H1 (cell line): ENCODE results near the gene NHLRC2. TPM values are rescaled to one million over a fixed set of nuclear protein-coding genes. Genes with fewer than 3 reads are reported as not detected.
A peak's percentile ranks its signal among the peaks of the same experiment; 100 is the strongest.

ENCODE experiments used
- CTCF ChIA-PET: fragments of 300-600 bp; sonication (Branson Sonifier 250); formaldehyde crosslinking; loops from one replicate; lab custom pipeline; 2021; ENCODE audit not compliant: partially characterized antibody; lab: Charles Lee
- POLR2A ChIA-PET: fragments of 300-600 bp; sonication (Branson Sonifier 250); formaldehyde crosslinking; loops from one replicate; lab custom pipeline; 2021; ENCODE audit warnings: inconsistent platforms; ENCODE audit not compliant: partially characterized antibody; lab: Charles Lee
- DNase-seq, 2 experiments: peaks; one replicate each; pipeline versions ENCODE4 v3.0.0 to v3.0.0-alpha.2; 2010 to 2022; ENCODE audit warnings: low spot score in 2 of 2, low read depth in 1 of 2, mixed read lengths in 1 of 2
- FAIRE-seq: peaks from 2 replicates; lab custom pipeline; 2011; peaks lifted over from hg19 to GRCh38; lab: Jason Lieb, UNC
- H2AFZ ChIP-seq: 2 replicates; pipeline ENCODE4 v1.8.1; 2012; ENCODE audit warnings: low read length, inconsistent platforms
- H2AK5ac ChIP-seq: 2 replicates; pipeline ENCODE4 v1.6.1; 2013; ENCODE audit warnings: low read depth, low read length
- H2BK120ac ChIP-seq: replicated peaks from 2 replicates; pipeline ENCODE3; 2013; ENCODE audit warnings: low read depth, low read length, inconsistent platforms
- H2BK12ac ChIP-seq: 2 replicates; pipeline ENCODE4 v1.6.1; 2013; ENCODE audit warnings: low read depth, low read length
- H2BK15ac ChIP-seq: 2 replicates; pipeline ENCODE4 v1.6.1; 2013; ENCODE audit warnings: low read length
- H2BK20ac ChIP-seq: 2 replicates; pipeline ENCODE4 v1.6.1; 2013; ENCODE audit warnings: low read length
- H2BK5ac ChIP-seq: 2 replicates; pipeline ENCODE4 v1.6.1; 2013; ENCODE audit warnings: low read depth, low read length
- H3K14ac ChIP-seq: 2 replicates; pipeline ENCODE4 v1.6.1; 2013; ENCODE audit warnings: inconsistent platforms; ENCODE audit not compliant: insufficient read length
- H3K18ac ChIP-seq: 2 replicates; pipeline ENCODE4 v1.6.1; 2013; ENCODE audit warnings: low read length; ENCODE audit errors: extremely low read depth
- H3K23ac ChIP-seq: 2 replicates; pipeline ENCODE4 v1.6.1; 2013; ENCODE audit warnings: inconsistent platforms; ENCODE audit not compliant: insufficient read length
- H3K23me2 ChIP-seq: 2 replicates; pipeline ENCODE4 v1.6.1; 2013; ENCODE audit warnings: low read depth, low read length
- H3K27ac ChIP-seq: 2 replicates; pipeline ENCODE4 v1.6.1; 2011; ENCODE audit warnings: low read depth, low read length, inconsistent platforms
- H3K27me3 ChIP-seq, 4 experiments: replicated peaks in 1 of 4; 1 replicate in 1 of 4; 2 replicates in 3 of 4; pipeline versions ENCODE4 v1.6.1 to v1.8.1; 2011 to 2013; ENCODE audit warnings: low read length in 3 of 4, mild to moderate bottlenecking in 3 of 4, inconsistent platforms in 2 of 4, mixed read lengths in 2 of 4, moderate library complexity in 1 of 4; ENCODE audit not compliant: control insufficient read depth in 3 of 4, insufficient read depth in 3 of 4; ENCODE audit errors: extremely low read depth in 1 of 4
- H3K36me3 ChIP-seq, 4 experiments: 2 replicates each; pipeline versions ENCODE4 v1.6.1 to v1.8.1; 2011 to 2013; ENCODE audit warnings: mild to moderate bottlenecking in 4 of 4, low read length in 3 of 4, moderate library complexity in 2 of 4, control low read depth in 1 of 4, inconsistent platforms in 1 of 4; ENCODE audit not compliant: insufficient read depth in 4 of 4, control insufficient read depth in 2 of 4
- H3K4ac ChIP-seq: replicated peaks from 2 replicates; pipeline ENCODE3; 2013; ENCODE audit warnings: low read length, low read depth, mixed read lengths, inconsistent platforms; ENCODE audit not compliant: insufficient read length
- H3K4me1 ChIP-seq, 4 experiments: replicated peaks in 1 of 4; 1 replicate in 1 of 4; 2 replicates in 3 of 4; pipeline versions ENCODE4 v1.6.1 to v1.8.1; 2011 to 2013; ENCODE audit warnings: low read length in 3 of 4, inconsistent platforms in 2 of 4, mixed read lengths in 1 of 4; ENCODE audit not compliant: insufficient read depth in 4 of 4, control insufficient read depth in 3 of 4
- H3K4me2 ChIP-seq, 2 experiments: 2 replicates each; pipeline versions ENCODE4 v1.6.1 to v1.8.1; 2011 to 2013; ENCODE audit warnings: low read depth in 2 of 2, low read length in 2 of 2, control low read depth in 1 of 2, inconsistent platforms in 1 of 2, mild to moderate bottlenecking in 1 of 2; ENCODE audit not compliant: insufficient read depth in 1 of 2
- H3K4me3 ChIP-seq, 4 experiments: fragments of 200-600, 300-600 bp in 1 of 4; sonication (generic), shearing (Covaris generic), sonication (Bioruptor Twin) in 1 of 4; 2 replicates each; pipeline versions ENCODE4 v1.5.1 to v1.8.1; 2011 to 2016; ENCODE audit warnings: low read length in 4 of 4, low read depth in 3 of 4, control low read depth in 2 of 4, inconsistent platforms in 2 of 4, mild to moderate bottlenecking in 2 of 4, mixed read lengths in 1 of 4, moderate library complexity in 1 of 4; ENCODE audit not compliant: insufficient read depth in 2 of 4; ENCODE audit errors: extremely low read depth in 1 of 4
- H3K56ac ChIP-seq: replicated peaks from 2 replicates; pipeline ENCODE3; 2013; ENCODE audit warnings: low read depth, mild to moderate bottlenecking, mixed read lengths, low read length, inconsistent platforms; ENCODE audit not compliant: insufficient read length
- H3K79me1 ChIP-seq: 2 replicates; pipeline ENCODE4 v1.6.1; 2013; ENCODE audit warnings: low read depth, low read length, control low read depth
- H3K79me2 ChIP-seq, 2 experiments: 2 replicates each; pipeline versions ENCODE4 v1.6.1 to v1.8.1; 2012 to 2013; ENCODE audit warnings: low read length in 2 of 2, mild to moderate bottlenecking in 2 of 2, inconsistent platforms in 1 of 2; ENCODE audit not compliant: insufficient read depth in 2 of 2, control insufficient read depth in 1 of 2
- H3K9ac ChIP-seq, 4 experiments: replicated peaks in 1 of 4; 1 replicate in 1 of 4; 2 replicates in 3 of 4; pipeline versions ENCODE4 v1.6.1 to v1.8.1; 2011 to 2013; ENCODE audit warnings: low read depth in 3 of 4, low read length in 3 of 4, control low read depth in 2 of 4, mild to moderate bottlenecking in 2 of 4, moderate library complexity in 2 of 4, inconsistent platforms in 1 of 4; ENCODE audit errors: extremely low read depth in 1 of 4
- H3K9me3 ChIP-seq, 2 experiments: 2 replicates each; pipeline versions ENCODE4 v1.6.1 to v1.8.1; 2012 to 2013; ENCODE audit warnings: mild to moderate bottlenecking in 2 of 2, moderate library complexity in 2 of 2, control low read depth in 1 of 2, inconsistent platforms in 1 of 2, low read depth in 1 of 2, low read length in 1 of 2, mixed read lengths in 1 of 2; ENCODE audit not compliant: insufficient read depth in 2 of 2
- H4K20me1 ChIP-seq, 2 experiments: replicated peaks in 1 of 2; 2 replicates each; pipeline versions ENCODE3 to v1.8.1; 2011 to 2013; ENCODE audit warnings: inconsistent platforms in 2 of 2, low read length in 2 of 2, mild to moderate bottlenecking in 1 of 2; ENCODE audit not compliant: insufficient read depth in 2 of 2, control insufficient read depth in 1 of 2
- H4K5ac ChIP-seq: 2 replicates; pipeline ENCODE4 v1.6.1; 2013; ENCODE audit warnings: low read length, low read depth, mixed read lengths, inconsistent platforms; ENCODE audit not compliant: insufficient read length
- H4K8ac ChIP-seq: 2 replicates; pipeline ENCODE4 v1.8.0; 2013; ENCODE audit warnings: mild to moderate bottlenecking, moderate library complexity, low read length, inconsistent platforms; ENCODE audit not compliant: insufficient read depth; ENCODE audit errors: extremely low read depth
- H4K91ac ChIP-seq: replicated peaks from 2 replicates; pipeline ENCODE3; 2013; ENCODE audit warnings: low read length, mixed read lengths, inconsistent platforms; ENCODE audit not compliant: insufficient read length
- CBX5 ChIP-seq: fragments of 300-800, 300-1000 bp; sonication (generic); IDR thresholded peaks from 2 replicates; pipeline ENCODE4 v1.7.1; 2016; ENCODE audit warnings: antibody characterized with exemption, low read length, low read depth
- EGR1 ChIP-seq: IDR thresholded peaks from 2 replicates; pipeline ENCODE4 v1.6.1; 2011; ENCODE audit warnings: low read depth, low read length, borderline replicate concordance
- KDM1A ChIP-seq: fragments of 200-600, 300-600 bp; sonication (generic); IDR thresholded peaks from 2 replicates; pipeline ENCODE4 v1.7.1; 2016; ENCODE audit warnings: mild to moderate bottlenecking, low read length, borderline replicate concordance
- SIRT6 ChIP-seq: IDR thresholded peaks from one replicate; pipeline ENCODE4 v1.7.1; 2012; ENCODE audit warnings: low read length, inconsistent platforms
- SP2 ChIP-seq: IDR thresholded peaks from 2 replicates; pipeline ENCODE4 v1.6.1; 2012; ENCODE audit warnings: mild to moderate bottlenecking, low read length, inconsistent platforms
- WGBS, 2 experiments: shearing (Covaris generic) in 1 of 2; methylation state at CpG; one replicate each; pipeline versions ENCODE4 v1.1.6 to v1.1.7; 2013 to 2015; ENCODE audit warnings: low lambda C conversion rate in 2 of 2, mixed read lengths in 2 of 2, inconsistent platforms in 1 of 2, low coverage in 1 of 2, missing lambda C conversion rate in 1 of 2; ENCODE audit not compliant: insufficient replicate concordance in 2 of 2, insufficient coverage in 1 of 2, insufficient read length in 1 of 2; ENCODE audit errors: extremely low coverage in 1 of 2, missing lambda C conversion rate in 1 of 2; 5-methylcytosine and 5-hydroxymethylcytosine counted together
- polyA plus RNA-seq, 7 experiments: library from polyadenylated mRNA; depleted of rRNA in 3 of 7; stranded (reverse) in 5 of 7; unstranded in 2 of 7; fragments of >200 nt in 5 of 7; fragments of 200-250 nt in 2 of 7; gene quantifications; 1 replicate in 5 of 7; 2 replicates in 1 of 7; 4 replicates in 1 of 7; pipeline versions ENCODE4 v1.2.1 to v1.2.3, GENCODE V29; 2011 to 2013; ENCODE audit warnings: missing spikeins in 2 of 7, mixed read lengths in 2 of 7
- total RNA-seq: library from RNA; stranded (reverse); fragmentation: NEBNext Ultra II Directional; extraction: Animal tissue kit (Norgen Biotek cat#: 25700); gene quantifications from 2 replicates; pipeline ENCODE4 v1.2.1, GENCODE V29; 2021

The NHLRC2 gene
- total and polyA plus RNA-seq, 2 of the 8 experiments (the other 6 are each of a cell fraction or from before 2014, with no cell fraction given): 4.9 to 25.6 TPM

GRCh38 chr10:113945687-113946085 is 91.2 kb downstream of the NHLRC2 start:
- POLR2A ChIA-PET: no interaction called here
- Histone ChIP-seq H2BK15ac (no peak overlapping the region), H4K8ac (peak overlapping the region; percentile 35; the same call in 1 of the 2 replicates), H2BK120ac (no peak overlapping the region), H2AK5ac (no peak overlapping the region), H3K79me1 (no peaks in the 10 kb centered on the region), H3K56ac (no peak overlapping the region), H2BK5ac (no peak overlapping the region), H2BK12ac (no peak overlapping the region), H3K79me2 (no peaks in the 10 kb centered on the region), H3K14ac (no peak overlapping the region), H4K91ac (no peak overlapping the region), H3K27me3 (no peaks in the 10 kb centered on the region), H3K9me3 (no peaks in the 10 kb centered on the region), H4K20me1 (no peaks in the 10 kb centered on the region), H2BK20ac (no peak overlapping the region), H3K23me2 (no peaks in the 10 kb centered on the region; the same call in 1 of the 2 replicates), H3K4me1 (no peaks in the 10 kb centered on the region), H3K4ac (no peak overlapping the region), H3K4me3 (no peak overlapping the region), H2AFZ (no peak overlapping the region), H3K23ac (no peak overlapping the region), H3K27ac (no peak overlapping the region), H3K18ac (no peak overlapping the region), H3K9ac (no peak overlapping the region), H3K36me3 (no peaks in the 10 kb centered on the region), H3K4me2 (no peak overlapping the region), H4K5ac (no peak overlapping the region)
- DNase-seq: no peak
- TF ChIP-seq KDM1A: no peak
- no peak for TF ChIP-seq SIRT6
- TF ChIP-seq CBX5: no peak
- no peak for TF ChIP-seq SP2
- TF ChIP-seq EGR1: no peak
- CTCF ChIA-PET: interaction anchor here (1.4 to 1.8 kb wide), 2 partner anchors 8 to 13 kb away, joined by 3 to 8 read pairs; no protein-coding TSS in a partner anchor
- 92% methylated on average over 4 of the region's 4 CpGs; no CpG with 5 or more reads in 1 of the 2 experiments for WGBS, 2 experiments
- no peak for FAIRE-seq
